Measurements from ENCODE around the gene OR6P1.

The OR6P1 gene

GRCh38 chr1:158520021-158520420, 50.4 kb downstream of the OR6P1 start:
- no peak for FAIRE-seq

DNA sequence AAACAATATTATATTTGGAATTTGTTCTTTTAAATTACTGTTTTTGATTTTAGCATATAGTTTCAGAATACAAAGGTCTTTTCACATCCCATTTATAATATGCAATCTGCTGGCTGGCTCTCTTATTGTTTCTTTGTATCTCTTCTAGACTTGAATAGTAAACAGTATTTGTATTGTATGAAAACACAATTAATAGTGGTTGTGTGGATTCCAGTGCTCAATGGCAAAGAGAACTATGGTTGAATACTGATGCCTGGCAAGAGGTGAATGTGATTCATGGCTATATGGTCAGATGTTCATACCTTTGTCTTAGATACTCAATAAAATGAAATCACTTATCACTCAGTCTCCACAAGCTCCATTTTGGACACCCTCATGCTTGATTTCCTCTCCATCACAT, 53.4 kb downstream of the OR6P1 start:
- no peak for DNase-seq (ENCODE audit: insufficient read length, low spot score)
- FAIRE-seq: no peak

More at GRCh38 chr1:158520021-158520420, 50.4 kb downstream of the OR6P1 start:
- no peak for DNase-seq (ENCODE audit: insufficient read length, low spot score)
